Measurements from ENCODE around the gene RXRB. TPM values are rescaled to one million over a fixed set of nuclear protein-coding genes. Genes with fewer than 3 reads are reported as not detected.
A peak's percentile ranks its signal among the peaks of the same experiment; 100 is the strongest.

RXRB gene
- total and polyA plus RNA-seq, 2 of the 13 experiments (the other 11 are each of a cell fraction or from before 2014, with no cell fraction given) = 26.7 to 55.7 TPM

- TF ChIP-seq ZNF788 (CRISPR knock-in tag; IDR thresholded peaks at IDR 0.05; ENCODE audit: borderline replicate concordance) (peak; percentile 83; the same call in 1 of the 2 replicates), BCL3 (CRISPR knock-in tag; IDR thresholded peaks at IDR 0.05) (no peak), BHLHE40 (IDR thresholded peaks at IDR 0.05; ENCODE audit: low read length) (peak; percentile 18; the same call in 1 of the 2 replicates), MAF1 (CRISPR knock-in tag; IDR thresholded peaks at IDR 0.05; ENCODE audit: borderline replicate concordance) (no peak), ZFP36L2 (CRISPR knock-in tag; IDR thresholded peaks at IDR 0.05) (no peak), AFF4 (CRISPR knock-in tag; IDR thresholded peaks at IDR 0.05) (peak; percentile 66; the same call in 1 of the 2 replicates), ZNF24 (IDR thresholded peaks at IDR 0.05) (no peak), ZNF543 (CRISPR knock-in tag; IDR thresholded peaks at IDR 0.05) (peak; percentile 93), CEBPB (IDR thresholded peaks at IDR 0.05; ENCODE audit: borderline replicate concordance, low read depth, low read length) (no peak), THYN1 (CRISPR knock-in tag; IDR thresholded peaks at IDR 0.05; ENCODE audit: borderline replicate concordance, low read depth) (no peak), NR3C1 (CRISPR knock-in tag; IDR thresholded peaks at IDR 0.05) (no peak), ZC3H13 (CRISPR knock-in tag; IDR thresholded peaks at IDR 0.05) (peak; percentile 92), ZNF598 (CRISPR knock-in tag; IDR thresholded peaks at IDR 0.05; ENCODE audit: borderline replicate concordance) (0 out of 2 replicates have a peak, but pooled peaks have one; percentile 40), ZBED4 (CRISPR knock-in tag; IDR thresholded peaks at IDR 0.05; ENCODE audit: borderline replicate concordance) (peak; percentile 86), ZFP90 (CRISPR knock-in tag; IDR thresholded peaks at IDR 0.05; ENCODE audit: borderline replicate concordance) (peak; percentile 80; the same call in 1 of the 2 replicates), AHR (CRISPR knock-in tag; IDR thresholded peaks at IDR 0.05) (no peak), ZNF784 (CRISPR knock-in tag; IDR thresholded peaks at IDR 0.05; ENCODE audit: borderline replicate concordance) (peak; percentile 52; the same call in 1 of the 2 replicates), PHF20 (CRISPR knock-in tag; IDR thresholded peaks at IDR 0.05) (0 out of 2 replicates have a peak, but pooled peaks have one; percentile 56), WIZ (CRISPR knock-in tag; IDR thresholded peaks at IDR 0.05) (no peak)
These were observed 4.1 kb upstream of the RXRB start, which contains the start of gene HSD17B8 (continued) for GRCh38 chr6:33204415-33205190.
